VCaP (cell line): ENCODE data around the gene SERPINB3.
"Not testable (repeated sequence)": the region's sequence is repeated elsewhere in the genome, so short reads cannot be mapped to it uniquely, and the experiment has no call there.

Experiments
- H3K27ac ChIP-seq: fragments of 450-650 bp; 2 replicates; pipeline ENCODE4 v1.5.1; 2017
- CTCF ChIP-seq: fragments of 450-650 bp; conservative IDR thresholded peaks from 2 replicates; pipeline ENCODE4 v1.5.1; 2017; ENCODE audit warnings: mild to moderate bottlenecking, moderate library complexity

The SERPINB3 gene

GRCh38 chr18:63661750-63662149, at the start of gene SERPINB3:
Gene SERPINB3, minus strand, starts transcription at chr18:63661893. Its CDS starts 677 bp downstream, at chr18:63661216.
- H3K27ac ChIP-seq, result not testable (repeated sequence)

DNA sequence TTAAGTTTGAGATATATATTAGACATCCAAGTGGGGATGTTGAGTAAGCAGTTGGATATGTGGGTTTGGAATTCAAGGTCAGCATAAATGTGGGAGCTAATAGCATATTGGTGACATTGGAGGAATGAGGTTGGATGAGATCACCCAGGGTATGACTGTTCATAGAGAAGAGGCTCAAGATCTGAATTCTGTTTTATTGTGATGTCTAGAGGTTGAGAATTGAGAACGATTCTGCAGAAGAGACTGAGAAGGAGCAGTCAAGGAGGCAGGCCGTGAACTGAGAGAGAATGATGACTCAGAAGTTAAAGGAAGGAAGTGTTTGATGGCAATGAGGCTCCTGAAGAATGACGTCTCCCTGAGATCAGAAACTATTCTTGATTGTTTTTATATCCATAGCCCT, 47.0 kb upstream of the SERPINB3 start:
- TF ChIP-seq CTCF, result no peak
- H3K27ac ChIP-seq, result no peak overlapping the region

DNA sequence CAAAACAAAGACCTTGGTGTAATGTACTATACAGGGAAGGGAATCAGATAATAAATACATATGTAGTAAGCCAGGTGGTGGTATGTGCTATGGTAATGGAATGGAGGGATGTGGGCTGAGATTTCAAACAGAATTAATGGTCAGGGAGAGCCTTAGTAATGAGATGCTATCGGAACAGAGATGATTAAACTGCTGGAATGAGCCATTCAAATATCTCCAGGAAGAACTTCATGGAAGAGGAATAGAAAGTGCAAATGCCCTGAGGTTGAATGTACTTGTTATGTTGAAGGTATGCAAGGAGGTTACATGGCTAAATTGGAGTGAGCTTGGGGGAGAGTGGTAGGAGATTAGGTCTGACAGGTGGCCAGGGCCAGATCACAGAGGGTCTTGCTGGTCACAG, 46.1 kb upstream of the SERPINB3 start:
- no peak for TF ChIP-seq CTCF
- no peak overlapping the region for H3K27ac ChIP-seq

GRCh38 chr18:63705401-63705800, 43.7 kb upstream of the SERPINB3 start:
- no peak for TF ChIP-seq CTCF
- H3K27ac ChIP-seq, result peak overlapping the region; percentile 33; the same call in 1 of the 2 replicates

DNA sequence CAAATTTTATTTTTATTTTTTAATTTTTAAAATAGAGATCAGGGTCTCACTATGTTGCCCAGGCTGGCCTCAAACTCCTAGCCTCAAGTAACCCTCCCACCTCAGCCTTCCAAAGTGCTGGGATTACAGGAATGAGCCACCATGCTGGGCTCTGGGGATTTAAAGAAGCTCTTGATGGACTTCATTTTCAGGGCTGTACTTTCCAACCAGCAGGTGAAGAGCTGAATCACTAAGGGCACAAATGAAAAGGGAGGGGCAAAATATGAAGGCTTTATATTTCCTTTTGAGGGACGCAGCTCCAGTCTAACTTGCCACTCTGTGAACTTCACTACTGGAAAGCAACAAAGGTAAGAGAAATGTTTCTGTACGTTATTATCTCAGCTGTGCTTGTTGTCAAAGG, 41.0 kb upstream of the SERPINB3 start, which contains the start of gene SERPINB11:
Gene SERPINB11 (plus strand): TSS at position 301 of the 400 bp plus-strand sequence. CDS start 7,234 bp downstream, outside the sequence.
- TF ChIP-seq CTCF, result no peak
- H3K27ac ChIP-seq, result no peak within 1 kb of the TSS

- TF ChIP-seq CTCF, result no peak
- no peak overlapping the region for H3K27ac ChIP-seq
Observed at GRCh38 chr18:63701952-63702351, 40.3 kb upstream of the SERPINB3 start.

DNA sequence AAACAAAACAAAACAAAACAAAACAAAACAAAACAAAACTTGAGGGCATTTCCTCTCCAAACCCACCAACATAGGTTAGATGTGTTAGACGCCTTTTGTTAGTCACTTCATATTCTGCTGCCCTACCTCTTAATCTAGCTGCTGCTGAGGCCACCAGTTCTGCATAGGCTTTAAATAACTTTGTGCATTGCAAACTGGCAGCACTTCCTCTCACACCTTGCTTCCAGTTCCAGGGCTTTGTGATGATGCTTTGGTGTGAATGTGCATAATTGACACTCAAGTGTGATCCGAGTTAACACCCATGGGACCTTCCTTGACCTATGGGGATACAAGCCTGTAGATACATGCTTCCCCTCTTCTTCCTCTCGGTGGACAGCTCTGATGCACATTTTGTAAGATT, 38.8 kb upstream of the SERPINB3 start:
- TF ChIP-seq CTCF, result no peak
- H3K27ac ChIP-seq, result no peak overlapping the region

DNA sequence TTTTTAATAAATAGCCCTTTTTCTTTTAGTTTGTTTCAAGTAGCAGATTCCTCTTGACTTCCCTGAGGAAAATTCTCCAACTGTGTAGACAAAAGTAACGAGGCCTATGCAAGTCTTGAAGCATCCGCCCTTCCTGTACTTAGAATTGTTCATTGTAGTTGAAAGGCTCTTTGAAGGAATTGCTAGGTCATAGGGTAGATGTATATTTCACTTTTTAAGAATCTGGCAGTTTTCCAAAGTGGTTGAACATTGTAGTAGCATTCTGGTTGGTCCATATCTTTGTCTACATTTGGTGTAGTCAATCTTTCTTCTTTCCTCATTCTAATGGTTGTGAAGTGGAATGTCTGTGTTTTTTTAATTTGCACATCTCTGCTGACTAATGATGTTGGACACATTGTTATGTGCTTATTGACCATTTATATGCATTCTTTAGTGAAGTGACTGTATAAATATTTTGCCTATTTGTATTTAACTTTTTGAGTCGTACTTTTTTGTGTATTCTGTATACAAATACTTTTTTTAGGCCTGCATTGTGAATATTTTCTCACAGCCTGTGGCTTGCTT, 35.5 kb upstream of the SERPINB3 start:
- TF ChIP-seq CTCF, result no peak
- H3K27ac ChIP-seq, result no peak overlapping the region
